Putamen (tissue), 1 donor: ENCODE measurements around the gene NBAS.
A peak's percentile ranks its signal among the peaks of the same experiment; 100 is the strongest.
"Not testable (repeated sequence)": the region's sequence is repeated elsewhere in the genome, so short reads cannot be mapped to it uniquely, and the experiment has no call there.

Source experiments
- DNase-seq: peaks from one replicate; pipeline ENCODE4 v3.0.0-alpha.2; 2016; ENCODE audit warnings: low spot score

The NBAS gene

DNA sequence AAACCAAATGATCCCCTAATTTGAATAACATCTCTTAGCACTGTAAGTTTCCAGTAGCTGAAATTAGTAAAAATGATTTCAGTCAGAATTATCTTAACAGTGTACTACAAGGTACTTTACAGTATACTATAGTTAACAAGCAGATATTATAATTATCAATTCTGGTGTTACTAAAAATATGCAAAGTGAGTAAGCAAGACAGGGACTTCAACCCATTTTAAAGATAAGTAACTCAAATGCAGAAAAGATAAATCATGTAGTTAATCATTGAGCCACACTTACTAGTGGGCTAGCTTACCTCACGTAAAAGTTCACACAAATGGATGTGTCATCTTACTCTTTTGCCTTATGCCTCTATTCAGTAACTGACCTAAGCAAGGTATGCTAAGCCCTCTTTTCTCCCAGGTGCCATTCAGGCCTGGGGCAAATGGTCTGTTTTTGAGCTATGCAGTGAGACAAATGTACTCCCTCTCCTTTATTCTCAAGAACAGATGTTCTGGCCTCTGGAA lies 101.0 kb downstream of the NBAS start:
- no peak for DNase-seq

DNA sequence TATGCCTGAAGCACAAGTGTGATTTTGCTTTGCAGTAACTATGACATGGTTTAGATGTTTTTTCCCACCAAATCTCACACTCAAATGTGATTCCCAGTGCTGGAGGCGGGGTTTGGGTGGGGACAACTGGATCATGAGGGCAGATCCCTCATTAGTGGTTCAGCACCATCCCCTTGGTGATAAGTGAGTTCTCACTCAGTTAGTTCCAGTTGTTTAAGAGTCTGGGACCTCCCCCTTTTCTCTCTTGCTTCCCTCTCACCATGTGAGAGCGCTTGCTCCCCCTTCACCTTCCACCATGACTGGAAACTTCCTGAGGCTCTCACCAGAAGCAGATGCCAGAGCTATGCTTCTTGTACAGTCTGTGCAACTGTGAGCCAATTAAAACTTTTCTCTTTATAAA lies 102.9 kb downstream of the NBAS start:
- no peak for DNase-seq

DNA sequence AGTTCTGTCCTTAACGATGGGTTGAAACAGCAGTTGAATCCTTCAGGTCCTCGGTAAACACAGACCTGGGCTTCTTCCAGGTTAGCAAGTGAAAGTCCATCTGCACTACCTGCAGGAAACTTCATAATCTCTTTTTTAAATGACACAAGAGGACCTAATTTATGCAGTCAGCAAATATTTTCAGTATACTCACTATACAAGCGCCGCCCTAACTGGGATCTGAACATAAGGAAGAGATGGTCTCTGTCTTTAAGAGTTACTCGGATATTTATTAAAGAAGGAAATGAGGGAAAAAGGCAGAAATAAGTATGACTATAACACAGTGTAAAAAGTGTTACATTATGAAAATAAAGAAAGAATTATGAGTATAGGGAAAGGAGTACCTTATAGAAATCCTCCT lies 103.3 kb downstream of the NBAS start:
- no peak for DNase-seq

DNA sequence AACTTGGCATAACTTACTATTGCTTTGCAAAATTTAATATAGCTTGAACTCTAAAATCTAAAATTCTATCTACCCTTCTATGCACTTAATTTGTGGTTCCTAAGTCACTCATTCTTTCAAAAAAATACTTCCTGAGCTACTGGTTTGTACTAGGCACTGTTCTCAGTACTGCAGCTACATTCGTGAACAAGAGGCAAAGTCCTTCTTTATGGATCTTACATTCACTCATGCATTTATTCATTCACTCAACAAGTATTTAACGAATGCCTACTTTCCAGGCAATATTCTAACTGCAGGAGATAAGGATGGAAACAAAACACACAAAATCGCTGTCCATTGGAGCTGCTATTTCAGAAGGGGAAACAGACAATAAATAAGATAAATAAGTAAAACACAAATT lies 104.8 kb downstream of the NBAS start:
- DNase-seq, result no peak

DNA sequence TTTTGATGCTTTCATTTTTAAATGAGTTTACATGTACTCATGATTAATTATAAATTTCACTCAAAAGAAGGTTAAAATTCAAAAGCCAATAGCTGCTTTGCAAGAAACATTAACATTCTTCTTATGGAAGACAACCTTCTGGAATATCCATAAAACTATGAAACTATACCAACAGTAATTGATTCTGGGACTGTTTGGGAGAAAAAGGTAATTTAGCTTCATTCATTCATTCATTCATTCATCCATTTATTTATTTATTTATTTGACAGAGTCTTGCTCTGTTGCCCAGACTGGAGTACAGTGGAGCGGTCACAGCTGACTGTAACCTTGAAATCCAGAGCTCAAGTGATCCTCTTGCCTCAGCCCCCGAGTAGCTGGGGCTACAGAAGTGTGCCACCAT lies 110.3 kb downstream of the NBAS start:
- no peak for DNase-seq

DNA sequence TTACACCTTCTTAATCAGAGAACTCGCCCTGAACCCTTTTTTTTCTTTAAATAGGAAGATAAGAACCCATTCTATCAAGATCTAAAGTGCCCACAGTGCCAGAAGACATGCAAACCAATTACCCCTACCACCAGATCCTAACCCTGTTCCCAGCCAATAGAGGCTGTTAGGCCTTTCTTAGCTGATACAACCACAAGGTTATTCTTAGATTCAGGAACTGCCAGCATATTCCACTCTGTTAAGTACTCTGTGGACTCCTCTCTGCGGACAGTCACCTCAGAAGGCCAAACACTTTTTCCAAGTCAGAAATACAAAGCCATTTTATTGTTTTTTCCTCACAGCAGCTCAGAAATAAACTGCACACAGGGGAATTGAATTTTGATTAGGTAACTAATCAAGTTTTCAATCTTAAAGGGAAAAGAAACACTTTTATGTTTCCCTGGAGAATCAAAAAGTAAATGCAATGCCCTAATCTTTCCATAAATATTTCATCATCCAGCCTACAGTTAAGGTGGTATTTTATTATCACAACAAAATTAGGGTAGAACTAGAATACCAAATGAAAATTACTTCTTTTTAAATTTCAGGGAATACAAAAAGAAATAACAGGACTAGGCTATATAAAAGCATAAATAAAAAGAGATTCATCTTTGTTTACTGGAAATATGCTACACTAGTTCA lies 111.4 kb downstream of the NBAS start:
- no peak for DNase-seq

DNA sequence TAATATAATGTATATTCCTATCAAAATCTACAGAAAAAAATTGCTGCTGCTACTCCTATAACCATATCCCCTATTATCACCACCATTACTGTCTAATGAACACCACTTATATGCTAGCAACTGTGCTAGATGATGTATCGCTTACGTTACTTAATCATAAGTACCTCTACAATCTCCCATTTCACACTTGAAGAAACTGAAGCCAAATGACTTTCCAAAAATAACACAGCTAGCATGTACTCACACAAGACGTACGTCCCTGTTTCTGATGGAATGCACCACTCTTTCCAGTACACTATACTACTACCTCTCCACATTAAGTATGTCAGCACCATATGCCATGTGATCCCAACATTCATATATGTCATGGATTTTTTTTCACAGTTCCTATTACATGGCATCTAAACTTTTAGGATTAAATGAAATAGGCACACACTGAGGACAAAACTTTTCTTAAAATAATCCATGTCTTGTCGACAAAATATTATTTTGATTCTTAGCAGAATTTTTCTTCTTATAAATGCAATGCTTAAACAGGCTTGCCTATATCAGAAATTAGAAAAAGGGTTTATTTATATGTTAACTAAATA lies 112.8 kb downstream of the NBAS start:
- no peak for DNase-seq

DNA sequence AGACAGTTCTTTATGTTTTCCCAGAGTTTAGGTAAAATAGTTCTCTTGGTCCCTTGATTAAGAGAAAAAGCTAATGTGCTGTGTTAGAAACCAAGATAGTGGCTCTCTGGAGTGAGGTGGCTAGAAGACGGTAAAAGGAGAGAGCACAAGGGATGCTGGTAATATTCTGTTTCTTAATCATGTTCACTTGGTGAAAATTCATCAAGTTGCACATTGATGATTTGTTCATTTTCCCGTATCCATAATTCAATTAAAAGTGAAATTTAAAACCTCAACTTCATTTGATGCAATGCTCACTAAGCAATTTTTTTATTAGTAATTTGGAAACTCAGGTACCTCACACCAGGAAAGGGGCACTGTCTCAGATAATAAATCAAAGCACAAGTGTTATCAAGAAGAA lies 113.8 kb downstream of the NBAS start:
- DNase-seq, result no peak

DNA sequence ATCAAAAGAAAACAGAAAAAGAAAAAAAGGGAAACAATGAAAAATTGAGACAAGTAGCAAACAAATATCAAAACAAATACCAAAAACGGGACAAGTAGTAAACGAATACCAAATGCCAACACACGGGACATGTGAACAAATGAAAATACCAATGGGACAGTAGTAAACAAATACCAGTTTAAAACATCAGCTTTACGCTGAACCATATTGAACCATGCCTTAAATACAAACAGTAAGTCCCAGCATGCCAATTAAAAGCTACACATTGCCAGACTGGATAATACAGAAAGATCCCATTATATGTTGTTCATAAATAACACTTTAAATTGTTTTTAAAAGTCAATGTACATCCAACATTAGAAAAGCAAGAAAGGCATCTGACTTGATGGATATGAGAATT lies 114.2 kb downstream of the NBAS start:
- no peak for DNase-seq

DNA sequence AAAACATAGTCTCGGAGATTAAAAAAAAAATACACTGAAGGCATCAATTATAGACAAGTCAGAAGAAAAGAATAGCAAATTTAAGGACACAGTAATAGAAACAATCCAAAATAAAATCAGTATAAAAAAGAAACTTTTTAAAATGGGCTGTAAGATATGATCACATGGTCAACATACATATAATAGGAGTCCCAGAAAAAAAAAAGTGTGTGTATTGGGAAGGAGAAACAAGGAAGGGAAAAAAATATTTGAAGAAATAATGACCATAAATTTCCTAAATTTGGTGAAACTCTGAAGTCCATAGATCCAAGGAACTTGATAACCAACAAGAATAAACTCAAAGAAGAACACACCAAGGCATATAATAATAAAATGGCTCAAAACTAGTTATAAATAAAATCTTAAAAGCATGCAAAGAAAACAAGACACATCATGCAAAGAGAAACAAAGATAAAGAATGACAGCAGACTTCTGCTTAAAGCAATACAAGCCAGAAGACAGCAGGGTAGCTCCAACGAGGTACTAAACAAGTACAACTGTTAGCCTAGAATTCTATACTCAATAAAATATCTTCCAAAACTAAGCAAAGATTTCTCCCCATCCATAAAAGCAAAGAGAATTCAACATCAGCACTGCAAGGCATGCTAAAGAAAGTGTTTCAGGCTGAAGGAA lies 115.1 kb downstream of the NBAS start:
- DNase-seq, result no peak

DNA sequence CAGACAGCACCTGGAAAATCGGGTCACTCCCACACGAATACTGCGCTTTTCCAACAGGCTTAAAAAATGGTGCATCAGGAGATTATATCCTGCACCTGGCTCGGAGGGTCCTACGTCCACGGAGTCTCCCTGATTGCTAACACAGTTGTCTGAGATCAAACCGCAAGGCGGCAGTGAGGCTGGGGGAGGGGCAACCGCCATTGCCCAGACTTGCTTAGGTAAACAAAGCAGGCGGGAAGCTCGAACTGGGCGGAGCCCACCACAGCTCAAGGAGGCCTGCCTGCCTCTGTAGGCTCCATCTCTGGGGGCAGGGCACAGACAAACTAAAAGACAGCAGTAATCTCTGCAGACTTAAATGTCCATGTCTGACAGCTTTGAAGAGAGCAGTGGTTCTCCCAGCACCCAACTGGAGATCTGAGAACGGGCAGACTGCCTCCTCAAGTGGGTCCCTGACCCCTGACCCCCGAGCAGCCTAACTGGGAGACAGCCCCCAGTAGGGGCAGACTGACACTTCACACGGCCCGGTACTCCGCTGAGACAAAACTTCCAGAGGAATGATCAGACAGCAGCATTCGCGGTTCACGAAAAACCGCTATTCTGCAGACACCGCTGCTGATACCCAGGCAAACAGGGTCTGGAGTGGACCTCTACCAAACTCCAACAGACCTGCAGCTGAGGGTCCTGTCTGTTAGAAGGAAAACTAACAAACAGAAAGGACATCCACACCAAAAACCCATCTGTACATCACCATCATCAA lies 121.2 kb downstream of the NBAS start:
- not testable (repeated sequence) for DNase-seq

DNA sequence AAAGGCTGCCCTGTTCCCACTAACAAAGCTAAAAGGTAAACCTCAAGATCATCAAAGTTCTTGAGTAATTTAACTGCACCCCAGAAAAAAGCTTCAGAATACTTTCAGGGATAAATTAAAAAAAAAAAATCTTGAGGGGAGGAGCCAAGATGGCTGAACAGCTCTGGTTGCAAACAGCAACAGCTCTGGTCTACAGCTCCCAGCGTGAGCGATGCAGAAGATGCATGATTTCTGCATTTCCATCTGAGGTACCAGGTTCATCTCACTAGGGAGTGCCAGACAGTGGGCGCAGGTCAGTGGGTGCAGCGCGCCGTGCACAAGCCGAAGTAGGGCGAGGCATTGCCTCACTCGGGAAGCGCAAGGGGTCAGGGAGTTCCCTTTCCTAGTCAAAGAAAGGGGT lies 121.8 kb downstream of the NBAS start:
- DNase-seq, result not testable (repeated sequence)

DNA sequence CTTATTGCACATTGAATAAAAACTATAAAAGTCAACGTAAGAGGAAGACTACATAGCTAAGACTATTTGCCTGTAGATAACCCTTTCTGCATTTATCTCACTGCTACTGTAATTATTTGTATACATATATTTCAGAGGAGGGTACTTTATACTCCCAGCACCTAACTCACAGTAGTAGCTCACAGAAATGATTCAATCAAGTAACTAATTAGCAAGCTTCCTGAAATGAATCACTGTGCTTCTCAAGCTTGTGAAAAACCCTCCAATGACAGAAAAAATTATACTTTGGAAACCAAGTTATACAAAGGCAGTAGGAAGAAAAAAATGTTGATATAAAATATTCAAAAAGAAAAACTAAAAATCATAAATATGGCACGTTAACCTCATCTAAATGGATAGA lies 124.9 kb downstream of the NBAS start:
- no peak for DNase-seq

DNA sequence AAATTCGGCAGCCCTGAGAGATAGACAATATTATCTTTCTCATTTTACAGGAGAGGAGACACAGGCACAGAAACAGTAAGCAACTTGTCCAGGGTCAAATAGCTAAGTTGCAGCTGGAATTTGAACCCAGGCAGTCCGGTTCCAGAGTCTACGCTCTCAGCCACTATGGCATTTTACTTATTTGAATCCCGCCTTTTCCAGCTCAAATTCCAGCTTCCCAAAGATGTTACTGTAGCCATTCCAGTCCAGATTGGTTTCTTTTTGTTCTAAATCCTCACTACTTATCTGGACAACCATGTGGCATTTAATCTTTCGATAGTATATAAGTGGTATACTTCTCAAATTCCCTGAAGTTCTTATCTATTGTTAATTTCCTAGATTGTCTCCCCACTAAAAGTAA lies 125.7 kb downstream of the NBAS start:
- no peak for DNase-seq

DNA sequence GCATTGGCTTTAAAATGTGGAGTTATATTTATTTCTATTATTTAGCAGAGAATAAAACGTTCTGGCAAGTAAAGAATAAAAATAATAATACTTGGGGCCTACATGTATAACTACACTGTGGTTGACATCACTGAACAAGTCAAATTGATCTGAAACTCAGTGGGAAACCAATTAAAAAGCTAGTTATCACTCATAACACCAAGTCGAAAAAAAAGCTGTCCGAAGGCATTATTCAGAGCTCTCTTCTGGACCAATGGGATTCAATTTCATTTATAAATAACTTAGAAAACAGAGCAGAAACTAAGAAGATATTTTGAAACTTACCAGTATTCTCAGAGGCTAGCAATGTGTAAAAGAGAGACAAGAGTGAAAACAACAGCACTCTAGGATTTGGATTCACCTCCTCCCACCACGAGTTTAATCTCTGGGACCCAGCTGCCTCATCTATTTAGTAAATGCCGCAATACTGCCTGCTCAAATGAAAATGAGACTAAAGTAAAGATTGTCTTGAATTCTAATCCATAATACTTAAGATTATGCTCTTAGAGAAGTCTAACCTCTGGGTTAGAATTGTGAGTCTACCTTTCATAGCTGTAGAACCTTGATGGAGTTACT lies 128.4 kb downstream of the NBAS start:
- DNase-seq, result no peak

DNA sequence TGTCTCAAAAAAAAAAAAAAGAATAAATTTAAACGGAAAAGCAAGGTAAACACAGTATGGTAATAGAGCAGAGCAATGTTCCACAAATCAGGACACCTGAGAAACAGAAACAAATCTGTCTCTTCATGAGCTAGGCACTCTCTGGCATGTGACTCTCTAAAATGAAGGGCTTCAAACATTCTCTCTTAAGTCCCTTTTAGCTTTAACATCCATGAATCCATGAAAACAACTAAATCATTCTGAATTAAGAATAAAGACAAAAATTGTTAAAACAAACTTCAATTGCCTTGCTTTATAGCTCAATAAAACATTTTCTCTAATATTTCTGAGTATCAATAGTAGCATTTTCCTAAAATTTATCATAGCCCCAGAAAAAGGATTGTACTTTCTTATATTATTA lies 132.1 kb downstream of the NBAS start:
- DNase-seq, result no peak

DNA sequence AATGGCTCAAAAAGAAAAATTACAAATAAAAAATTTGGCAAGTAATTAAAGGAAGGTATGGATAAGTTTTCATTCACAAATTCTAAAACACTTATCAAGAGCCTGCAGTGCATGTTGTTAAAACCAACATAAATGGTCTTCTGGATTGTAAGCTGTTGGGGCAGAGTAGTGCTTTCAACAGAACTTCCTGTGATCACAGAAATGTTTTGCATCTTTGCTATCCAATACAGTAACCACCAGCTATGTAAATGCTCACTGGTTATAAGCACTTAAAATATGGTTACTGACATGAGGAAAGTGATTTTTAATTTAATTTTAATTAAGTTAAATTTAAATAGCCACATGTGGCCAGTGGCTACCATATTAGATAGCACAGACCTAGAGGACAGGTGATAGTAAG lies 133.1 kb downstream of the NBAS start:
- no peak for DNase-seq

DNA sequence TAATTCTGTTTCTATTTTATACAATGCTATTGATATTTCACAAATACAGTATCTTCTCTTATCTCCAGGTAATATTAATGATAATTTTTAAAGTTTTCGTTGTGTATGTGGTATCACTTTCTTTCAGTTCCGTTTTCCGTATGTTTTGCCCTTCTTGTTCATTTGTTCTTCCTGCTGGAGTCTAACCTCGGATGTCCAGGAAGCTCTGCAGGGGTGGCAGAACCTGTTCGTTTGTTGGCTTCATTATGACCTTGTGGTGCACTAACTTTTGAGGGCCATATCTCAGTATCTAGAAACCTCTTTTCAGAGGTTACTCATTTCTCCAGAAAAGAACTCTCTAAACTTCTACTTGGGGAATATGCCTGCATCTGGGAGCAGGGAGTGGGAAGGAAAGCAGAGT lies 134.5 kb downstream of the NBAS start:
- no peak for DNase-seq

DNA sequence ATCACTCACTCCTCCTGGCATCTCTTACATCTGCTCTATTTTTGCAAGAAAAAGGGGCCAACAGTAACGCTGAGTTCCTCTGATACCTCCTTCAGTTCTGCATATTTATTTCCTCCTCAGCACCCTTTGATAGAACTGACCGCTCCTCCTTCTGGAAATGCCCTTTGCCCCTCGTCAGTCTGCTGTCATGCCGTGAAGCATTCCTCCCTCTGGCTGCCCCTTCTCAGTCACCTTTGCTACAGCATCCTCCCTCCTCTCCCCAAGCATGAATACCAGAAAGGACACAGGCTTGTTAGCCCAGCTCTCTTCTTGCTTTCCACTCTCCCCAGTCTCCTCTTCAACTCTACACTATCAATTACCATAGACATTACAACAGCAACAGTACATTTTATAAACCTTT lies 135.4 kb downstream of the NBAS start:
- DNase-seq, result peak; percentile 7

DNA sequence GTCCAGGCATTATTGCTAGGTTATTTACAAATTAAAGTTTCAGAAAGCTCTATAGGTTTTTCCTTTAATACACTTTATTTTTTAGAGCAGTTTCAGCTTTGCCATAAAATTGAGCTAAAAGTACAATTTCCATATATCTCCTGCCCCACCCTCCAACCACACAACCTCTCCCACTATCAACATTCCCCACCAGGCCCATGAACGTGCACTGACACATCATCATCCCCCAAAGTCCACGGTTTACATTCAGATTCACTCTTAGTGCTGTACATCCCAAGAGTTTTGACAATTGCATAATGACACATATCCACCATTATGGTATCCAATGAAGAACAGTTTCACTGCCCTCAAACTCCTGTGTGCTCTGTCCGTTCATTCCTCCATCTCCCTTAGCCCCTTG lies 139.4 kb downstream of the NBAS start:
- DNase-seq, result no peak

DNA sequence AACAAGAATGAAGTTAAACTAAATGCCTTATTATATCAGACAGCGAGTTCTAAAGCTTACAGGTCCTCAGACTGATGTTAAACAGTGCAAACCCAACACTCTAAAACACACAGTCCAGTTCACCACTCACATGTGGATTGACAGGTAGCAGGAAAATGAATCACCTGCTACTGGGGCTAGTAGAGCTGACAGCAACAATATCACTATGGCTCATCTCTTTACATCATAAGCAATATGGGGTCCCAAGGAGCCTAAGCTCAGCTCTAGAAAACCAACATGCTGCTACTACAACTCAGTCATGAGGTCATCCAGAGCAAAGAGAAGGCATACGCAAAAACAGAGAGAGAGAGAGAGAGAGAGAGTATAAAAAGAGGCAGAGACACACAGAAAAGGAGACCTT lies 145.4 kb downstream of the NBAS start:
- no peak for DNase-seq

DNA sequence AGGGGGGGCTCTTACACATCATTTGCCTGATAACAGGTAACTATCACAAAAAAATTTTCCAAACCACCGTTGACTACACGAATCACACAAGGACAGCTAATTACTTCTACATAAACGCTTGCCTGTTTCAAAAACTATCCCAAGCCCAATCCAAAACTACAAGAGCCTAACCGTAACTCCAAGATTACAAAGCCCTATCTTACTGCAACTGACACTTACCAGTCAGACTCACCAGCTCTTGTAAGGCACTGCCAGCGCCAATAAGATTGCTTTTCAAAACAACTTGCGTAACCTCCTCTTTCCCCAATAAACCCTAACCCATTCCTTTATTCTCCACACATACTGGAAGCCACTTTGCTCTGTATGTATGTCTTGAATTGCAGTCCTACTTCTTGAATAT lies 148.4 kb downstream of the NBAS start:
- no peak for DNase-seq
